Keratinocyte (primary cell): ENCODE results near the gene CLTC. TPM values are rescaled to one million over a fixed set of nuclear protein-coding genes. Genes with fewer than 3 reads are reported as not detected.
A peak's percentile ranks its signal among the peaks of the same experiment; 100 is the strongest.

Source experiments
- DNase-seq: peaks from one replicate; pipeline ENCODE4 v3.0.0-alpha.2; 2011; ENCODE audit warnings: low read depth, missing footprints, low spot score
- FAIRE-seq: peaks from 2 replicates; lab custom pipeline; 2011; peaks lifted over from hg19 to GRCh38; lab: Jason Lieb, UNC
- H2AFZ ChIP-seq: 2 replicates; pipeline ENCODE4 v1.6.0; 2012; ENCODE audit warnings: low read length, control low read depth, inconsistent platforms; ENCODE audit not compliant: control insufficient read depth
- H3K27ac ChIP-seq: 2 replicates; pipeline ENCODE4 v1.5.1; 2011; ENCODE audit warnings: low read length; ENCODE audit not compliant: control insufficient read depth, insufficient read depth
- H3K27me3 ChIP-seq: 3 replicates; pipeline ENCODE4 v1.6.0; 2011; ENCODE audit warnings: low read length; ENCODE audit not compliant: control insufficient read depth, insufficient read depth; ENCODE audit errors: extremely low read depth
- H3K36me3 ChIP-seq, 2 experiments: 2 replicates in 1 of 2; 3 replicates in 1 of 2; pipeline ENCODE4 v1.5.1; 2011; ENCODE audit warnings: low read length in 2 of 2, mild to moderate bottlenecking in 1 of 2; ENCODE audit not compliant: control insufficient read depth in 2 of 2, insufficient read depth in 2 of 2; ENCODE audit errors: extremely low read depth in 1 of 2
- H3K4me1 ChIP-seq: 3 replicates; pipeline ENCODE4 v1.5.1; 2011; ENCODE audit warnings: low read length; ENCODE audit not compliant: control insufficient read depth, insufficient read depth; ENCODE audit errors: extremely low read depth
- H3K4me2 ChIP-seq: 3 replicates; pipeline ENCODE4 v1.6.0; 2011; ENCODE audit warnings: low read depth, low read length; ENCODE audit not compliant: control insufficient read depth, insufficient read depth; ENCODE audit errors: extremely low read depth
- H3K4me3 ChIP-seq, 3 experiments: fragments of 200-600 bp in 1 of 3; sonication (generic) in 1 of 3; 2 replicates in 2 of 3; 3 replicates in 1 of 3; pipeline ENCODE4 v1.5.1; 2011 to 2016; ENCODE audit warnings: low read length in 3 of 3, mild to moderate bottlenecking in 3 of 3, control low read depth in 2 of 3, inconsistent platforms in 1 of 3, low read depth in 1 of 3, mixed read lengths in 1 of 3, mixed run types in 1 of 3, moderate library complexity in 1 of 3; ENCODE audit not compliant: control insufficient read depth in 2 of 3, insufficient read depth in 2 of 3; ENCODE audit errors: extremely low read depth in 1 of 3
- H3K79me2 ChIP-seq: 2 replicates; pipeline ENCODE4 v1.6.0; 2012; ENCODE audit warnings: low read length; ENCODE audit not compliant: control insufficient read depth, insufficient read depth
- H3K9ac ChIP-seq: 3 replicates; pipeline ENCODE4 v1.6.0; 2011; ENCODE audit warnings: low read length; ENCODE audit not compliant: control insufficient read depth, insufficient read depth; ENCODE audit errors: extremely low read depth
- H3K9me1 ChIP-seq: 3 replicates; pipeline ENCODE4 v1.6.0; 2011; ENCODE audit warnings: low read length; ENCODE audit not compliant: control insufficient read depth, insufficient read depth; ENCODE audit errors: extremely low read depth
- H3K9me3 ChIP-seq: 2 replicates; pipeline ENCODE4 v1.5.1; 2012; ENCODE audit warnings: low read depth, low read length; ENCODE audit not compliant: control insufficient read depth
- H4K20me1 ChIP-seq: 3 replicates; pipeline ENCODE4 v1.6.0; 2011; ENCODE audit warnings: low read length; ENCODE audit not compliant: control insufficient read depth, insufficient read depth; ENCODE audit errors: extremely low read depth
- CTCF ChIP-seq, 3 experiments: IDR thresholded peaks in 1 of 3; conservative IDR thresholded peaks in 1 of 3; optimal IDR thresholded peaks in 1 of 3; 2 replicates in 2 of 3; 3 replicates in 1 of 3; pipeline versions ENCODE3 to v1.5.1; 2011; ENCODE audit warnings: low read length in 3 of 3, mild to moderate bottlenecking in 3 of 3, moderate library complexity in 2 of 3, control low read depth in 1 of 3, inconsistent platforms in 1 of 3; ENCODE audit not compliant: insufficient read depth in 2 of 3; ENCODE audit errors: extremely low read depth in 1 of 3
- EZH2 ChIP-seq: IDR thresholded peaks from one replicate; pipeline ENCODE4 v1.6.1; 2012; ENCODE audit warnings: inconsistent platforms, mild to moderate bottlenecking, low read length, moderate library complexity
- dilution Hi-C: fragments of 300-500 bp; cut with MboI; formaldehyde crosslinking; loops from one replicate; pipeline ENCODE4 v1.7.0; 2020; ENCODE audit warnings: low sequenced_read_pairs; ENCODE audit not compliant: extremely low pct_ligation_motif_present
- polyA plus RNA-seq, 5 experiments: library from polyadenylated mRNA; depleted of rRNA in 3 of 5; stranded (reverse) in 3 of 5; stranded (forward) in 1 of 5; unstranded in 1 of 5; fragments of >200 nt; gene quantifications; 1 replicate in 1 of 5; 2 replicates in 3 of 5; 3 replicates in 1 of 5; pipeline versions ENCODE4 v1.2.1 to v1.2.3, GENCODE V29; 2011 to 2012; ENCODE audit warnings: missing spikeins in 2 of 5, low read depth in 1 of 5, low replicate concordance in 1 of 5

CLTC gene
- polyA plus RNA-seq, 1 donor (not counting 4 experiments of a cell fraction or from before 2014, with no cell fraction given), result 209 TPM

- no peaks in the 10 kb centered on the region for H3K9me3 ChIP-seq
- no peak overlapping the region for H3K27ac ChIP-seq
- H3K4me3 ChIP-seq, result no peak overlapping the region
- no peaks in the 10 kb centered on the region for H4K20me1 ChIP-seq
- H3K36me3 ChIP-seq, result peaks cover 7% of the 10 kb centered on the region in 2 experiments
- no peaks in the 10 kb centered on the region for H3K27me3 ChIP-seq
- TF ChIP-seq CTCF (optimal IDR thresholded peaks at IDR 0.05 in 1 of 3, IDR thresholded peaks at IDR 0.05 in 1 of 3, conservative IDR thresholded peaks at IDR 0.05 in 1 of 3; ENCODE audit: extremely low read depth in 1 of 3, insufficient read depth in 2 of 3, low read length in 3 of 3), result no peak
- TF ChIP-seq EZH2, result no peak
- no peaks in the 10 kb centered on the region for H3K79me2 ChIP-seq
- no peaks in the 10 kb centered on the region for H3K9me1 ChIP-seq
- no peak overlapping the region for H2AFZ ChIP-seq
- dilution Hi-C loops, result no loop called here
- DNase-seq (no peak), FAIRE-seq (no peak)
- no peak overlapping the region for H3K9ac ChIP-seq
- no peak overlapping the region for H3K4me2 ChIP-seq
- H3K4me1 ChIP-seq, result no peaks in the 10 kb centered on the region
These were observed 12.6 kb upstream of the CLTC start for GRCh38 chr17:59607061-59607460.

GRCh38 chr17:59607817-59608403 is 11.8 kb upstream of the CLTC start:
- H3K4me1 ChIP-seq, result no peaks in the 10 kb centered on the region
- H3K9me3 ChIP-seq, result no peaks in the 10 kb centered on the region
- H3K4me3 ChIP-seq, result no peak overlapping the region
- dilution Hi-C loops, result no loop called here
- FAIRE-seq, result no peak
- no peaks in the 10 kb centered on the region for H4K20me1 ChIP-seq
- no peaks in the 10 kb centered on the region for H3K9me1 ChIP-seq
- no peak for TF ChIP-seq EZH2
- peak in 2 of 3 experiments; percentile 29 to 42 for TF ChIP-seq CTCF (optimal IDR thresholded peaks at IDR 0.05 in 1 of 3, IDR thresholded peaks at IDR 0.05 in 1 of 3, conservative IDR thresholded peaks at IDR 0.05 in 1 of 3; ENCODE audit: extremely low read depth in 1 of 3, insufficient read depth in 2 of 3, low read length in 3 of 3)
- no peaks in the 10 kb centered on the region for H3K27me3 ChIP-seq
- no peak overlapping the region for H3K4me2 ChIP-seq
- no peak for DNase-seq
- H3K9ac ChIP-seq, result no peak overlapping the region
- no peaks in the 10 kb centered on the region for H3K79me2 ChIP-seq
- no peak overlapping the region for H2AFZ ChIP-seq
- H3K36me3 ChIP-seq, result peaks cover 5 to 7% of the 10 kb centered on the region in 2 experiments
- H3K27ac ChIP-seq, result no peak overlapping the region
